ENCODE data around the gene CALB2. TPM values are rescaled to one million over a fixed set of nuclear protein-coding genes. Genes with fewer than 3 reads are reported as not detected.

Gene CALB2
- total and polyA plus RNA-seq, 2 donors (not counting 1 experiment from before 2014, with no cell fraction given): not detected

GRCh38 chr16:71348262-71349085 lies 10.0 kb upstream of the CALB2 start:
- Histone ChIP-seq H2AFZ (ENCODE audit: insufficient read depth, low read depth, low read length, poor library complexity, severe bottlenecking) (no peak overlapping the region), H3K4me2 (replicated peaks; ENCODE audit: low read depth, low read length, poor library complexity, severe bottlenecking) (no peak overlapping the region), H3K36me3 (replicated peaks in 1 of 2; ENCODE audit: control extremely low read depth in 1 of 2, control insufficient read depth in 1 of 2, extremely low read depth in 1 of 2, insufficient read depth in 2 of 2, low read length in 1 of 2) (no peaks in the 10 kb centered on the region), H3K27ac (ENCODE audit: low read length in 2 of 2) (no peak overlapping the region), H4K20me1 (ENCODE audit: control insufficient read depth, insufficient read depth, low read length, poor library complexity, severe bottlenecking) (no peaks in the 10 kb centered on the region), H3K79me2 (ENCODE audit: control insufficient read depth, insufficient read depth, low read length) (no peaks in the 10 kb centered on the region), H3K27me3 (replicated peaks in 1 of 4; ENCODE audit: control extremely low read depth in 1 of 4, control insufficient read depth in 3 of 4, insufficient read depth in 4 of 4, low read length in 3 of 4) (no peaks in the 10 kb centered on the region), H3K4me1 (ENCODE audit: control insufficient read depth in 2 of 2, insufficient read depth in 2 of 2, low read length in 2 of 2) (no peaks in the 10 kb centered on the region), H3K4me3 (ENCODE audit: control extremely low read depth in 1 of 5, extremely low read depth in 1 of 5, insufficient read depth in 1 of 5, low read depth in 2 of 5, low read length in 4 of 5) (no peak overlapping the region), H3K9me3 (ENCODE audit: control extremely low read depth in 1 of 3, control insufficient read depth in 2 of 3, insufficient read depth in 1 of 3, low read length in 2 of 3) (no peaks in the 10 kb centered on the region), H3K9ac (ENCODE audit: low read length) (no peak overlapping the region)
- WGBS (ENCODE audit: insufficient coverage): 90% methylated on average over 19 of the region's 22 CpGs
- Mint-ChIP-seq H3K4me1 (no peaks in the 10 kb centered on the region), H3K9me3 (ENCODE audit: insufficient read depth) (no peaks in the 10 kb centered on the region), H3K27me3 (peaks cover 14% of the 10 kb centered on the region), H3K27ac (no peak overlapping the region), H3K4me3 (no peak overlapping the region)
- ATAC-seq (ENCODE audit: low read depth) (no peak), DNase-seq (no peak)
- CTCF ChIA-PET: interaction anchor here (1.2 kb wide), 1 partner anchor 139 kb away, joined by 3 read pairs; no protein-coding TSS in a partner anchor
- intact Hi-C loops (cut with micrococcal nuclease): no loop called here
- POLR2A ChIA-PET: no interaction called here
- TF ChIP-seq EZH2 (IDR thresholded peaks at IDR 0.05; ENCODE audit: borderline replicate concordance, insufficient read depth, low read depth, low read length, poor library complexity, severe bottlenecking): no peak
- TF ChIP-seq CTCF (IDR thresholded peaks at IDR 0.05): no peak

DNA sequence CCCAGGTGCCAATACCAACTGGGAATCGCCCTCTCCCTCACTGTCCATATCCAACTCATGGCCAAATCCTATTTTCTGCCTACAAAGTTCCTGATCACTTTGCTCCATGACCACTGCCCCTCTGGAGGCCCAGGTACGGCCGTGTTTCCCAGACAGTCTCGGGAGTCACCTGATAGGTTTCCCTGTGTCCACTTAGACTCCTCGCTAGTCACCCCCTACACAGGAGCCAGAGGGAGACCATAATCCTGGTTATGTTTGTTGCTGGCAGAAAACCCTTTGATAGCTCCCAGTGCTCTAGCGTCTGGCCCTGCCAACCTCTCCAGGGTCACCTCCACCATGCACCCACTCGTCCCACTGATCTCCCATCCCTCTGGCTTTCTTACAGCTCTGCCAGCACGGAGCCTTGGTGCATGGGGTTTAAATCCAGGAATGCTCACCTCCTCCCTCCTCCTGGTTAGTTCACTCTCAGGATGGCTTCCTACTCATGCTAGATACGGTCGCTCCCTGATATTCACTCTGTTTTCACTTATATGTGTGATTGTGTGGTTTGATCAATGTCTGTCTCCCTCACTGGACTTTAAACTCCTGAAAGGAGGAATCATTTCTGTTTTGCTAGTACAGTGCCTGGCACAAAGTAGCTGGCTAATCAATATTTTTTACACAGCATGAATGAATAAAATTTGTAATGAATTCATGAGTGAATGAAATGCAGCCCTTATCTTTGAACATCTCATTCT lies 7.5 kb upstream of the CALB2 start:
- Histone ChIP-seq H3K36me3 (replicated peaks in 1 of 2; ENCODE audit: control extremely low read depth in 1 of 2, control insufficient read depth in 1 of 2, extremely low read depth in 1 of 2, insufficient read depth in 2 of 2, low read length in 1 of 2) (no peaks in the 10 kb centered on the region), H3K4me2 (replicated peaks; ENCODE audit: low read depth, low read length, poor library complexity, severe bottlenecking) (no peak overlapping the region), H4K20me1 (ENCODE audit: control insufficient read depth, insufficient read depth, low read length, poor library complexity, severe bottlenecking) (no peaks in the 10 kb centered on the region), H2AFZ (ENCODE audit: insufficient read depth, low read depth, low read length, poor library complexity, severe bottlenecking) (no peak overlapping the region), H3K27me3 (replicated peaks in 1 of 4; ENCODE audit: control extremely low read depth in 1 of 4, control insufficient read depth in 3 of 4, insufficient read depth in 4 of 4, low read length in 3 of 4) (no peaks in the 10 kb centered on the region), H3K4me3 (ENCODE audit: control extremely low read depth in 1 of 5, extremely low read depth in 1 of 5, insufficient read depth in 1 of 5, low read depth in 2 of 5, low read length in 4 of 5) (no peak overlapping the region), H3K9me3 (ENCODE audit: control extremely low read depth in 1 of 3, control insufficient read depth in 2 of 3, insufficient read depth in 1 of 3, low read length in 2 of 3) (no peaks in the 10 kb centered on the region), H3K4me1 (ENCODE audit: control insufficient read depth in 2 of 2, insufficient read depth in 2 of 2, low read length in 2 of 2) (no peaks in the 10 kb centered on the region), H3K27ac (ENCODE audit: low read length in 2 of 2) (no peak overlapping the region), H3K9ac (ENCODE audit: low read length) (no peak overlapping the region), H3K79me2 (ENCODE audit: control insufficient read depth, insufficient read depth, low read length) (no peaks in the 10 kb centered on the region)
- Mint-ChIP-seq H3K9me3 (ENCODE audit: insufficient read depth) (no peaks in the 10 kb centered on the region), H3K27ac (no peak overlapping the region), H3K4me3 (no peak overlapping the region), H3K27me3 (peaks cover 13% of the 10 kb centered on the region), H3K4me1 (no peaks in the 10 kb centered on the region)
- TF ChIP-seq EZH2 (IDR thresholded peaks at IDR 0.05; ENCODE audit: borderline replicate concordance, insufficient read depth, low read depth, low read length, poor library complexity, severe bottlenecking) (no peak), CTCF (IDR thresholded peaks at IDR 0.05) (no peak)
- intact Hi-C loops (cut with micrococcal nuclease): no loop called here
- ATAC-seq (ENCODE audit: low read depth): no peak
- DNase-seq: no peak
- ChIA-PET CTCF (interaction anchor here (1.3 kb wide), 1 partner anchor 9 kb away, joined by 3 read pairs; no protein-coding TSS in a partner anchor), POLR2A (no interaction called here)
- 75% methylated on average over 4 of the region's 10 CpGs for WGBS (ENCODE audit: insufficient coverage)
